GM08714 (cell line): ENCODE data around the gene ANKRD42.

ENCODE experiments used
- H3K4me3 ChIP-seq: fragments of 200-500 bp; sonication (Bioruptor generic); 2 replicates; pipeline ENCODE4 v1.5.1; 2014; ENCODE audit warnings: mild to moderate bottlenecking, low read length, inconsistent platforms
- ZNF274 ChIP-seq: IDR thresholded peaks from 2 replicates; pipeline ENCODE4 v1.6.1; 2012; ENCODE audit warnings: mild to moderate bottlenecking, low read depth, low read length

The ANKRD42 gene

DNA sequence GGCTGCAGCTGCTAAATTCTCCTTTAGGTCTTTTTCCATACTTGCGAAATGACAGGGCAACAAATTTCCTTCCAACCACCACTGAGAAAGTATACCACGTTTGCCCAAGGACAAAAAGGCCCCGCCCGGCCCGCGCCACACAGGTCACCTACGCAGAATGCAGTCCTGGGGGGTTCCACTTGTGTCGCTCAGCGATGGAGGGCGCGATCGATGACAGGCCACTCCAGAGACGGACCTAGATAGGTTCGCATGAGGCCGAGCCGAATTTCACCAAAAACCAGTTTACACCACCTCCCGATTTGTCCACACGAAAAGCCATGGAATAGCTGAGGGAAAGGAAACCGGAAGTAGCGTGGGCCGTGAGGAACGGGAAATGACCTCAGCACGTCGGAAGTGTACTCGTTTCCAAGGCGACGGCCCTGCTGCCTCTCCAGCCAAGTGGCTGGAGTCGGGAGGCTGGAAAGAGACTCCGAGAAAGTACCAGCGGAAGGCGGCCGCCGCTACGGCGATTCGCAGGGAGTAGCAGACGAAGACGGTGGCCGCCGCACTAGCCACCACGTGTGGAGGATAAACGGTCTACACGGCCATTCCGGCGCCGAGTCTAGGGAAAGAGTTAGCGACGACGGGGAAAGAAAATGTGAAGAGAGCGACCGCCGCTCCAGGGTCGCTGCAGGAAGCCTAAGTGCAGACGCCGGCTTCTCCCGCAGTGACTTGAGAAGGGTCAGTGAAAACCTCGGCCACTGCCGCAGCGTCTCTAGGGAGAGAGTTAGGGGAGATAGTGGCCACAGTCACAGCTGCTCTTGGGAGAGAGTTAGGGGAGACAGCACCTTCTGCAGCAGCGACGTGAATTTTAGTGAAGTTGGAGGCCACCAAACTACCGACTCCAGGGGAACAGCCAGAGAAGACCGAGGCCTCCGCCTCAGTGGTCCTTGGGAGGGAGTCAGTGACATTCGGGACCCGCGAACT is at the start of gene ANKRD42:
Gene ANKRD42 (plus strand): TSS at position 398 of the 966 bp plus-strand sequence. CDS start 959 bp downstream, outside the sequence.
- no peak for TF ChIP-seq ZNF274
- H3K4me3 ChIP-seq: peak within 1 kb of the TSS; percentile 71

DNA sequence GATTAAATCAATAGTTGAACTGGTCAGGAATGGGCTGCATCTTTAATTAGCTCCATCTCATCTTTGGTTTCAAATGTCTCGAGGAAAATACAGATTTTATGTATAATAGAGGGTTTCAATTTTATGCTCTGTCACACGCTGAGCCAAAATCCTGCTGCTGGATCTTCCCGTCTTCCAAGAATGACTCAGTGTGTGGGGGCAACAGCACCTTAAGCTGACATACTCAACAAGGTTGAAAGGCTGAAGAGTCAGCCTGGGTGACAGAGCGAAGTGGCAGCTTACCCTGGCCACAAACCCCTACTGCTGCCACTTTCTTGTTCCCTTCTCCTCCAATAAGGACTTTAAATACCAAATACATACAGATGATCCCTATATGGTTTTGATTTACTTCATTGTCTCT is 45.6 kb upstream of the ANKRD42 start:
- TF ChIP-seq ZNF274: no peak
- no peak overlapping the region for H3K4me3 ChIP-seq

DNA sequence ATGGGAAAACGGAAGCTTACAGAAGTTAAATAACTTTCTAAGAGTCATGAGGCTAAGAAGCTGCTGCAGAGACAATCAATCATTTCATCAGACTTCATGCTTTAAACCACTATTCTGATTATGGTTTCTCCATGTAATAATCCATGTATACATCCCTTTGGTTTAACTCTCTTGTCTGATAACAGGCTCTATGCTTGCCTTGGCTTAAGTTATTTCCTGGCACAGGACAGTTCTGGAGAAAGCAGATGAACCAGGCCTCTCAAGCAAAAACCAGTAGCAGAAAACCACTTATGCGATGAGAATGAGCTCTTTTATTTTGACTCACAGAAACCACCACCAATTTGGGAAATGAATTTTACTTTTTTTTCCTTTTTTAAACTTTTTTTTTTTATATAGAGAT is 43.1 kb upstream of the ANKRD42 start:
- no peak overlapping the region for H3K4me3 ChIP-seq
- TF ChIP-seq ZNF274: no peak

DNA sequence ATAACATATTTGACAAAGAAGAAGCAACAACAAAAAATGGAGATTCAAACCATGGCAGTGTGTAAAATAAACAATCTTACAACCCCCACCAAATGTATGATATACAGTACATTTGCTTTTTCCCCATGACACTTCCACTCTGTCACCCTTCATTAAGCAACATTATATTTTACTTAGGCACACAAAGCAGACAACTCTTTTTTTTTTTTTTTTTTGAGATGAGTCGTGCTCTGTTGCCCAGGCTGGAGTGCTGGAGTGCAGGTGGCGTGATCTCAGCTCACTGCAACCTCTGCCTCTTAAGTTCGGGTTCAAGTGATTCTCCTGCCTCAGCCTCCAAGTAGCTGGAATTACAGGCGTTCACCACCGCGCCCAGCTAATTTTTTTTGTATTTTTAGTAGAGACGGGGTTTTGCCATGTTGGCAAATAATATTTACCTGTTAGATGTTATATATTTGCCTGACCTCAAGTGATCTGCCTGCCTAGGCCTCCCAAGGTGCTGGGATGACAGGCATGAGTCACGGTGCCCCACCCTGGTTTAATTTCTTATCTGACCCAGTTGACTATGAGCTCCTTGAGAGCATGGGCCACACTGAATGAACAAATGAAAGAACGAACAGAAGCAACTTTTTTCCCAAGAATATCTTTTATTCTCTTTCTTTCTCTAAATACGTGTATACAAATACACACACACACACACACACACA is 42.1 kb upstream of the ANKRD42 start:
- H3K4me3 ChIP-seq: no peak overlapping the region
- TF ChIP-seq ZNF274: no peak

DNA sequence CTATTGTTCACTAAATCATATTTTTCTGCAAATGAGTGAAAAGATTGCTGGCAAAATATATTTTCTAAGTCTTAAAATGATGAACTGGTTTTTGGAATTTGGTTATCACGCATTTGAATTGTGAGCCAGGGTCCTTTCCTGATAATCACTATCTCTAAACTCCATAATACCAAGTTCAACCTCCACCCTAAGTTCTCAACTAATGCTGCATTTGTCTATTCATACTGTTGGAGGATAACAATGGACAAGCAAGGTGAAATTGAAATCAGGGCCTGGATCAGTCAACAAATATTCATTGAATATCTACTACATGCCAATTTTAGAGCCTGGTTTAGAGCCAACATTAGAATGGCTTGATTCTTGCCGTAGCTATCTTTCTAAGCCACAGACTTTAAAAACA is 41.2 kb upstream of the ANKRD42 start:
- no peak for TF ChIP-seq ZNF274
- H3K4me3 ChIP-seq: no peak overlapping the region

DNA sequence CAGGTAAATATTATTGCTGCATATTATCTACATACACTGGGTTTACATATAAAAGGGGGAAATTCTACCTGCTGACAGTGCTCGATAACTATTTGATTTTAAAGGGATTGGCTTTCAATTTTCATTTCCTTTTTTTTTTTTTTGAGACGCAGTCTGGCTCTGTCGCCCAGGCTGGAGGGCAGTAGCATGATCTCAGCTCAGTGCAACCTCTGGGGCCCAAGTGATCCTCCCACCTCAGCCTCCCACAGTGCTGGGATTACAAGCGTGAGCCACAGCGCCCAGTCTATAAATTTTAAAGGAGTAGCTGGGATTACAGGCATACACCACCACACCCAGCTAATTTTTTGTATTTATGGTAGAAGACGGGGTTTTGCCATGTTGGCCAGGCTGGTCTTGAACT is 39.7 kb upstream of the ANKRD42 start:
- H3K4me3 ChIP-seq: no peak overlapping the region
- TF ChIP-seq ZNF274: no peak

DNA sequence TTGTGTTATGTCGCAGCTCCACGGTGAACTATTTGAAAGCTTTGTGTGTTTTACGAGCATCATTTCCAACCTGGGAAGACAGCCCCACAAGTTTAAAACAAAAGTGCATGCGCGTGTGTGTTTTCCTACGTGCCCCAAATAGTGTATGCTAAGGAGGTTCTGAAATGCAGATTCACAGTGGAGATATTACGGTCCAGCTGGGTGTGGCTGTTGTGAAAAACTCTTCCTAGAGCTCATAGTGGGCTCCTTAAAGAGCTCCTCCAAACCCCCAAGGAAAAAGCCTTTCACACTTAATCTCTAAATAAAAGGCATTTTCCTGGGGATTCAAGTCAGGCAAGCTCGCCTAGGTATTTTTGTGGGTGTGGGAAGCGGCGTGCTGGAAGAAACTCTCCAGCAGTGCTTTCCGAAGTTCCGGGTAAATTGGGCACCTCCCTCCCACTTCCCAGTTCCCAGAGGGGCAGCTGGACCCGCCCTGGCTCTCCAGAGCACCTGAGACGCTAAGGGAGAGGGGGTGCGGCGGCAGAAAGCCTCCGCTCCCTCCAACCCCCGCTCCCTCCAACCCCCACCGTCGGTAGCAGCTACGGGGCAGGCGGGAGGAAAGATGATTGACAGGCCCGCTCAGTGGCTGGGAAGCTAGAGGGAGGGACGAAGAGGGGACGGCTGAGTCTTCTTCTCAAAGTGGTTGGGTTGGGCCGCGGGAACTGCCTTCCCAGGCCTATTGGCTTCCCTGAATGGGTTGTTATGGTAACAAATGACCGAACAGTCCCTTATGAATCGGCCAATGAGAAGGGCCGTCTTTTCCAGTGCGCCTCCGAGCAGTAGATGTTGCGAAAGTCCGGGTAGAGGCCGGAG is 37.1 kb upstream of the ANKRD42 start:
- H3K4me3 ChIP-seq: peak overlapping the region; percentile 93
- no peak for TF ChIP-seq ZNF274

DNA sequence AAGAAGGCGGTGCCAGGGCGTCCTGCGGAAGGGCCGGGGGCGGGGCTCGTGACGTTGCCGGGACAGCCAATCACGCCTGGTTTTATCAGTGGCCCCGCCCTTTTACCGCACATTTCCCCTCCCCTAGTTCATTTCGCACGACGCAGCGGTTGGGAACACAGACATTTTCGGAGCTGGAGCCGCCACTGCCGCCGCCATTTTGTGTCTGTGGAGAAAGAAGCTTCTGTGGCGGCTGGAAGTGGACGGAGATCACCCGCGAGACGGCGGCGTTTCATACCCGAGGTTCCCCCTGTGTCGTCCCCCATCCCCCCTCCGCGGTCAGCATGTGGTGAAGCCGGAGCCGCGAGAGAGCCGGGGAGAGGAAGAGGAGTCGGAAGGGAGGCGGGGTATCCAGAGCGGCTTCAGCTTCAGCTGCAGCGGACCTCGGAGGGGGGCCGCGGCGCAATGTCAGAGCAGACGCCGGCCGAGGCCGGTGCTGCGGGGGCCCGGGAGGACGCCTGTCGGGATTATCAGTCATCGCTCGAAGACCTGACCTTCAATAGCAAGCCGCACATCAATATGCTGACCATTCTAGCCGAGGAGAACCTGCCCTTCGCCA is 36.4 kb upstream of the ANKRD42 start, which contains the start of gene PCF11:
Gene PCF11 (plus strand): TSS at position 136 of the 598 bp plus-strand sequence. CDS start 309 bp downstream, at position 445.
- TF ChIP-seq ZNF274: no peak

DNA sequence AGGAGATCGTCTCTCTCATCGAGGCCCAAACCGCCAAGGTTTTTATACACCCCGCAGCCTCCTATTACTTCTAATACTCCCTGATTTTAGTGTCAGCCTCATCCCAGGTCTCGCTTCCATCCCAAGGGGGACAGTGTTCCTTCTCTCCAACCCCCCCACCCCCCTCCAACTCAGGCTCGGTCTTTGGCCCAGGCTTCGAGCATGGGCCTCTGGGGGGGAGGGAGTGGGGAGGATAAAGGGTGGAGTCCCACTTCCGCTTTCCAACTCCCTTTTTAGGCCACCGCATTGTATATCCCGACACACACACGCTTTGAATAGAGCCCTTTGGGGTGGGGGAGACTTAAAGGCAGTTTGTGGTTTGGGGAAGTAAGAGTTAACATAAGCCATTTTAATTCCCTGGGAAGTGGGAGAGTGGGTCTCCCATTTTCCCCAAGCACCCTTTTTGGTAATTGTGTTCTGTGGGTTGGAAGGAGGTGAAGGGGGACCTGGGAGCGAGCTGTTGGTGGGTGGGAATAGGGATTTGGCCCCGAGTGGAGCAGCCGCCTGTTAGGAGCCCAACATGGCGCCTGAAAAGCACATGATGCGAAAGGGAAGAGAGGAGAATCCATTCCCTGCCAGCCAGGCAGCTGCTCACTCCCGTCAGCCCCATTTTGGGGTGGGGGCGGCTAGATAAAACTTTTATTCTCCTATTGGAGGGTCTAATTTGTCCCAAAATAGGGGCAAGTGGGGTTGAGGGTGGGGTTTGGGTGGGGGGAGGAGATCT is 35.7 kb upstream of the ANKRD42 start:
- TF ChIP-seq ZNF274: no peak

More for the DNA sequence above, 36.4 kb upstream of the ANKRD42 start, which contains the start of gene PCF11:
- peak within 1 kb of the TSS; percentile 94 for H3K4me3 ChIP-seq

DNA sequence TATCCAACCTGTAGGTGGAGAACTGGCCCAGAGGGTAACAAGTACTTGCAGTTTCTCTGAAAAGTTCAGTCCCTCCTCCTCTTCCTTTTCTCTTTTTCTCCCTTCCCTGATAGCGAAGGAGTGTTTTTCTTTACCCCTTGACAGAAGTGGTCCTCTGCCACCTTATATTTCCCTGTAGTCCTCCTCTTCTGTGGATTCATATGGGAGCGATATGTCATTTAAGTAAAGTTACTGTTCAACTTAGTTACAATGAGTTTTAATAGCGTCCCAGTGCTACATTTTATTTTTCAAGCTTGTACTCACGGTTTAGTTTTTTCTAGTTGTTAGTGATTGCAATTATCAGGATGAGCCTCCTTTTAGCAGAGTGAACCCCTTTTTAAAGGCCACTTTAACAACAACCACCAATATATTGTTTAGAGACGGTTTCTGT is 35.1 kb upstream of the ANKRD42 start:
- peak overlapping the region; percentile 94 for H3K4me3 ChIP-seq
- no peak for TF ChIP-seq ZNF274

More for the DNA sequence above, 35.7 kb upstream of the ANKRD42 start:
- H3K4me3 ChIP-seq: peak overlapping the region; percentile 94

DNA sequence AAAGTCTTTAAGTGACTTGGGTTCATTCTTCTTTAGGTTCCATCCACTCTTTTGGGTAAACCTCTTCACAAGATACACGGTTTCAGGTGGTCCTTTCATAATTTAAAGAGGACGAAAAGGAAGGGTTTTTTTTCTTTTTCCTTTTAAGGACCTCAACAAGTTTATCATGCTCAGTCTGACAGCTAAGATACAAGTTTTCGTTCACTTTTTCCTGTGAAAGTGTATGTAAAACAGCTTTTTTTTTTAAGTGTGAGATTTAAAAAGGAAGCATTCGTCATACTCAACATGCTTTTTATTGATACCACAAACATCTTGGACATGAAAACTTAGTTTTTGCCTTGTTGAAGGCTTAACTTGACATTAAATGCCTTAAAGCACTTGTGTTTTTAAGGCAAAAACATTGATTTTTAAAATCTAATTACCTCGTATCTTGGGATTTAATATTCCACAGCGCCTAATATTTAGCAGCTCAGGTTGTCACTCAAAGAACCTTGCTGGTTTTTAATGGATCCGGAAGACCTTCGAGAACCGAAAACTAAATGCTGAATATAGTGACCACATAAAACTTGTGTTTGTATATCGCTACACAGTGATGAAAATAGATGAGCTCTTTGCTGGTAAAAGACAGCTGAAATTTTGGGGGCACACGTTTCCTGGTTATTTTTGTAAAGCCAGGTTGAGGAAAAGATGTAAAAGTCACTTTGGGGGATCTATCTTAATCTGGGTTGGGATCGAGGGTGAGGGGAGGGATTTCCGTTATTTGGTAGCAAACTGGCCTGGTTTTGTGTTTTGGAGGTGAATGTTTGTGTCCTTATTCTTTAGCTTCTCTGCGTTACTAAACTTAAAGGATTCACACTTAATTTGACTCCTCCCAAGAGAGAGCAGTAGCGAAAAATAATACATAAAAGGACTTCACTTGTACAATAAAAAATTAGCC is 34.3 kb upstream of the ANKRD42 start:
- H3K4me3 ChIP-seq: peak overlapping the region; percentile 94

More for the DNA sequence above, 34.3 kb upstream of the ANKRD42 start:
- no peak for TF ChIP-seq ZNF274
